Glomerular endothelial cell (primary cell): Measurements from ENCODE around the gene HSFX4. TPM values are rescaled to one million over a fixed set of nuclear protein-coding genes. Genes with fewer than 3 reads are reported as not detected.
"Not testable (repeated sequence)": the region's sequence is repeated elsewhere in the genome, so short reads cannot be mapped to it uniquely, and the experiment has no call there.

Experiments
- DNase-seq: peaks from one replicate; pipeline ENCODE4 v3.0.0-alpha.2; 2011; ENCODE audit warnings: low read depth, low spot score; ENCODE audit errors: extremely low read depth
- total RNA-seq: library from RNA; depleted of rRNA; stranded (reverse); fragments of >200 nt; gene quantifications from 2 replicates; pipeline ENCODE4 v1.2.3, GENCODE V29; 2015

HSFX4 gene
- total RNA-seq = not detected in 2 replicates

- DNase-seq = not testable (repeated sequence)
Measured at GRCh38 chrX:149929400-149929799, at the start of gene HSFX4. Gene HSFX4 (plus strand): TSS chrX:149929573. CDS start chrX:149929645, 72 bp downstream.

DNA sequence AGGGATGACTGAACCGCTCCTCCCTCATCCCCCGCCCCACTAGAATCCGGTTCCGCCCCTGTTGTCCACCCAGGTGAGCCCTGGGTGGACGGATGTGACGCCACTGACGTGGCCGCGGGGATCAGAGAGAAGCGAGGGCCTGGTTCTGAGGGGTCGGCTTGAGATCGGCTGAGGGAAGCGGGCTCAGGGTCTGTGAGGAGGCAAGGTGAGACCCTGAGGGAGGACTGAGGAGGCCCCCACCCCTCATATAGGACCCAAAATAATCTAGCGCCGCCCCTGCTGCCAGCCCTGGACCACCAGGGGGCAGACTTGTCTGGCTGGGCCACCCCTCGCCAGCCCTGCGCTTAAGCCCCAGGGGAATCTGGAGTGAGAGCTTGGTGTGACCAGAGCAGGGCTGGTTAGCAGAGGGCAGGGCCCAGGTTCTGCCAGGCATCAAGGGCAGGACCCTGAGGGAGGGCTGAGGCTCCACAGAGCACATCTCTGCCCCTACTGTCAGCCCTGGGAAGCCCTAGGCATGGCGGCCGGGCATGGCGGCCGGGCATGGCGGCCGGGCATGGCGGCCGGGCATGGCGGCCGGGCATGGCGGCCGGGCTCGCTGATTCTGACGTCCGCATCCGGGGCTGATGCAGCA is 48.2 kb upstream of the HSFX4 start, which contains the start of gene MAGEA8:
Gene MAGEA8 (plus strand): TSS at position 103 of the 631 bp plus-strand sequence. CDS start 3,090 bp downstream, outside the sequence.
- no peak for DNase-seq

- not testable (repeated sequence) for DNase-seq
Measured at GRCh38 chrX:149890828-149891227, 38.5 kb upstream of the HSFX4 start.

GRCh38 chrX:149898554-149898953 is 30.8 kb upstream of the HSFX4 start:
- no peak for DNase-seq

- DNase-seq = no peak
Measured at GRCh38 chrX:149903889-149904748, 25.3 kb upstream of the HSFX4 start.

GRCh38 chrX:149908308-149908707 is 21.1 kb upstream of the HSFX4 start:
- no peak for DNase-seq

- DNase-seq = no peak
Measured at GRCh38 chrX:149908727-149909126, 20.6 kb upstream of the HSFX4 start.

- no peak for DNase-seq
Measured at GRCh38 chrX:149909324-149910177, 19.8 kb upstream of the HSFX4 start.

GRCh38 chrX:149910178-149910695 is 19.1 kb upstream of the HSFX4 start:
- no peak for DNase-seq

DNA sequence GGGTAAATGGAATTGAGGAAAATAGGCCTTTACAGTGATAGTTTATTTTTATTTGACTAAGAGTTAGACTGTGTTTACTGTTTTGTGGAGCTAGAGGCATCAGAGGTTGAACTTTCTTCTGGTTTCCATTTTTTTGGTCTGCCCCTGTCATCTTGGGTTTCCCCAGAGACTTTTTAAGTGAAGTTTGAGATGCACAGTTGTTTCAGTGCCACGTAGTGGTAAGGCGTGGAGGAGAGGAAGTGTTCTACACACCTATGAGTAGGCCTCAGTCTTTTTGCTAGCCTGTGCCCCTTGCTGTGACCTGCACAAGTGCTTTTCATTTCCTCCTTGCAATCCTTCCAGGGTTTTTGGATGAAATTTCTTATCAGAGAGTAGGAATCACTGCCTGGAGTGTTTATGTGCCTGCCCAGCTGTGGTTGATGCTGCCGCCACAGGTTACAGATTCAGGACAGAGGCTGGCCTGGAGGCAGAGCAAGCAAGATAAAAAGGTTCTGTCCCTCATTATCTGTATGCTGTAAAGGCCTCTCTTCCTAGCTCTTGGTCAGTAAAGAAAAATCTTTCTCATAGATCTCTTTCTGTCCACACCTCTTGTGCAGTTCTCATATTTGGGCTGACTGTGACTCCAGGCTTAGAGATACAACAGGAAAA is 12.5 kb upstream of the HSFX4 start:
- DNase-seq = no peak

- not testable (repeated sequence) for DNase-seq
Measured at GRCh38 chrX:149923836-149924235, 5.5 kb upstream of the HSFX4 start.

DNA sequence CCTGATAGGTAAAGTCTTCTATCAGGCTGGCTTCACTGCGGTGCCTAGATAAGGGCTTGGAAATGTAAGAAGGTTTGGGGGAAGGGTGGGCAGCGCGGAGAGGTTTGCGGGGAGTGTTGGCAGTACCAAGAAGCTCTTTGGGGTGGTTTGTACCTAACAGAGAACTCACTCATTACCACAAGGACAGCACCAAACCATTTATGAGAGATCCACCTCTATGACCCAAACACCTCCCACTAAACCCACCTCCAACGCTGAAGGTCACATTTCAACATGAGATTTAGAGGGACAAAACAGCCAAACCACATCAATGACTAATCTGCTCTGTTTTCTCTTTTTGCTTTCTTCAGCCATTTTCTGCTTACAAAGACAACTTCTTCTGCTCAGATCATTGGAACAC is 4.9 kb upstream of the HSFX4 start:
- not testable (repeated sequence) for DNase-seq

DNA sequence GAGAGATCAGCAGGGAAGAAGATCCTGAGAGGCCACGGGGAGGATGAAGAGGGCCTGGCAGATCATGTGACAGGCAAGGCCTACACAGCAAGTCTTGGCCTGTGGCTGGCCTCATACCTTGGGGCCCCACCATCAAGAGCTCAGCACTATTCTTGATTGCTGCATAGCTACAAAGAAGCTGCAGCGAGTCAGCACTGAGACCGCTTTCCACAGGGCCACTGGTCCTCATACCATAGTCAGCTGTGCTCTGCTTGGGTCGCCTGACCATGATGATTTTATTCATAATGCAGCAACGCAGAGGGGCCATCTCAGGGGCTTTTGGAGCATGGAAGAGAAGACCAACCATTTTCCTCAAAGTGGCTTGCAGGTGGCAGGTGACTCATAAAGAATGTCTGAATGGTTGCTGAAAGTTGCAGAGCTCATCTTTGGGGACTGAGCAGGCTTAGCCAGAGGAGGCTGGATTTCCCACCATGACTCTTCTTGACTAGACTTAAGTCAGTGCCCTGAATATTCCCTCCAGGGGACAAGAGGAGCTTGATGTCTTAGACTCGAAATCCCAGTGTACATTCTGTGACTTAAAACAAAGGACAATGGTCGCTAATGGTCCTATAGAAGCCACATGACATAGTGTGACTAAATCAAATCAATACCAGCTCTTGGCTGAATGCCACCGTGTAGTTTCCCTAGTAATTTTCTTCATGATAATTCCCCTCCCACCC is 2.0 kb upstream of the HSFX4 start:
- not testable (repeated sequence) for DNase-seq

DNA sequence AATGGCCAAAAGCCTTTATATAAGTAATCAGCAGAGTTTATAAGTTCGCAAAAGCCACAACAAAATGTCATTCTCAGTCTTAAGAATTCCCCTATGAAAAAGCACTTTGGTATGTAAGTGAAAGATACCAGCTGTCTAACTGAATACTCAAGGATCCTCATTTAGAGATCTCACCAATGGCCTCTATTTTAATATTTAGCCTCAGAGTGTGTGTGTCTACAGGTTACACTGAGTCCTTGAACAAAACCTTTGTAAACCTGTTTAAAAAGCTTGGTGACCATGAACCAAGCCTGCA is 1.5 kb upstream of the HSFX4 start:
- not testable (repeated sequence) for DNase-seq

DNA sequence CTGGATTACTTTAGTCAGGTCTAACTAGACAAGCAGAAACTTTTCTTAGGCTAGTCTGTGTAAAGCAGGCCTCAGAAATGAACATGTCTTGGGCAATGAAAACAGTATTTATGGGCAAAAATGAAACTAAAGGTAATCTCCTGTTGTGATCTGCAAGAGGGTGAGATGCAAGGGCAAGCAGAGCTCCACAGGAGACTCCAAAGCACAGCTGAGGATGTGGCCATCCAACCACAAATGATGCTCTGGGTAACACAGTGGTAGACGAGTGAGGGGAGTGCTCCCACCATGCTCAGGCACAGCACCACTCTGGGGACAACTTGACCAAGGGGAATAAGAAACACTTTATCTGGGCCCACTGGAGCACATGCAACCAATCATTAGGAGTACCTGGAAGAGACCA is 738 bp upstream of the HSFX4 start:
- not testable (repeated sequence) for DNase-seq

DNA sequence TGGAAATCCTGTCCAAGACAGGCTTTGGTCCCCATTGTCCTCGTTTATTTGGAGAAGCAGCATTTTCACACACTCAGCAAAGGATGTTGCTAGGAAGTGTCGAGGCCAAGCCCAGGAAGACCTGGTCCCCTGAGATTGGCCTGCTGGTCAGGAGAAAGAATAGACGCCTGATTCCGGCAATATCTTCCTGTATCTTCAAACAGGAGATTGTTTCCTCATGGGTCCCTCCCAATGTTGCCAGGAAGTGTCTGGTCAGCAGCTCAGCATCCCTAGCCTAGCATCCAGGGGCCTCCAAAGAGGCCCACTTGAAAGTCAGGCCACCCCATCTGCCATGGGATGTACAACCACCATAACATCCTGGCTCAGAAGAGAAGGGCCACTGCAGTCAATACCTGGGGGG is 2.0 kb downstream of the HSFX4 start:
- not testable (repeated sequence) for DNase-seq

DNA sequence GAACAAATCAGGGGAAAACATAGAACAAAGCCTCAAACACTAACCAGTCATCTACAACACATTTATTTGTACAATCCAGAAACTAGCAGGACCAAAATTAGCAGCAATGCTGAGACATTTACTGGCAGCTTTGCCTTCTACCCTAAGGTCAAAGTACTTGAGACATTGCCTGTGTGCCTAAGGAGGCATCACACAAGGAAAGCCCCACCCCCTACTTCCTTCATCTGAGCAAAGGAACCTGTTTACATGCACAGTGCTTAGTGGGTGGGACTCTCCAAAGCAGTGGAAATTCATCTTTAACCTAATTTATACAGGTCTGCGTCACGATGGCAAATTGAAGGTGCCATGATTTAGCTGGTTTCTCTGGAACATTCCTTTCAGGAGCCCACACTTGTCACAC is 2.8 kb downstream of the HSFX4 start:
- not testable (repeated sequence) for DNase-seq

DNA sequence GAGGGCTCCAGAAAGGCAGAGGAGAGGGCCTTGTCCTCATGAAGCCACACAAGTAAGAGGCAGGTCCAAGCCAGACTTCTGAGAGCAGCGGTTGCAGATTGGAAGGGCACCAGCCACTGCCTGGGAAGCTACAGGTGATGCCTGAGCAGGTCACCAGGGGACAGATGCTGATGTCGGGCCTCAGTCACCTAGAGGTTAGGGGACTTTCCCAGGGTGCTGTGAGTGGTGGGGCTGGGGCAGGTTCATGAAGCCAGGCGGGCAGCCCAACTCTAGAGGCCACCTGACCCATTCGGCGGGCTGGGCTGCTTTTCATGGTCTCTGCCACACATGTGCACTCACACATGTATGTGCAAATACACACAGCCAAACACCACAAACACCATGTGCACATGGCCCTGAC is 3.6 kb downstream of the HSFX4 start:
- not testable (repeated sequence) for DNase-seq

DNA sequence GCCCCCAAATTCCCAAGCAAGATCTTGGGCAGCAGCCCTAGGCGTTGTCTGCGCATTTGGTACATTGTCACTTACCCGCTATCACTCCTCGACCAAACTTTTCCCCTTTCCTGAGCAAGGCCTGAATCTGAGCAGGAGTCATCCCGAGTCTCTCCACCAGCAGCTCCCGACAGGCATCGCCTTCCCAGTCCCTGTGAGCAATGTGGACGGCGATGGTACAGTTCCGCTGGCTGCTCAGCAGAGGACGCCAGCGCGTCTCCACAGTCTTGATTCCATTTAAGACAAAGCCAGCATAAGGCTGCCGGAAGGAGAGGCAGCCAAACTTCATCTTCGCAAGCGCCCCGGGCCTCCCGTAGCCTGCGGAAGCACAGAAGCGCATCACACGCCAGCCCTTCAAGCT is 4.2 kb downstream of the HSFX4 start:
- DNase-seq = not testable (repeated sequence)

- not testable (repeated sequence) for DNase-seq
Measured at GRCh38 chrX:149937328-149937727, 8.0 kb downstream of the HSFX4 start.
